SIG-M5 treated with dmso at 0.1 percent for 504 hours (cell line): ENCODE results near the gene ACTR1A.

ENCODE experiments used
- DNase-seq: peaks from one replicate; lab custom pipeline; 2025; ENCODE audit not compliant: unreplicated experiment; lab: John Stamatoyannopoulos, UW

The ACTR1A gene

GRCh38 chr10:102485093-102485784 lies 17.3 kb downstream of the ACTR1A start:
- no peak for DNase-seq

- no peak for DNase-seq
Measured at GRCh38 chr10:102484021-102484420, 18.5 kb downstream of the ACTR1A start.

- DNase-seq = no peak
Measured at GRCh38 chr10:102480396-102480795, 22.1 kb downstream of the ACTR1A start.

DNA sequence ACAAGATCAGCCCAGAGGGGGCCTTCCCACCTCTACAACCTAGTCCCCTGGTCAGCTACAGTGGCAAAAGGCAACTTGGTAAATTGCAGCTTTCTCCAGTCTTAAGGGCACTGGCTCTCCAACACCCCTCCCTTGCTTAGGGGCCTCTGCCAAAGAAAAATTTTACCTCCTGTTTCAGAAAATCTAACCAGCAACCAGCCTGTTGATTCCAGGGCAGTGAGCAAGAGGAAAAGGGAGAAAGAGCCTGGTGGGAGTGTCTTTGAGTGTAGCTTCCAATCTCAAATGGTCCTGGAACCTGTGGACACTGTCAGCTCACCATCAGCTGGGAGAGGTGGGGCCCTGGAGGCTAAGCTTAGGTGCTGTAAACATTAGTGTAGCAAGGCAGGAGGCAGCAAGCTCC lies 22.9 kb downstream of the ACTR1A start:
- DNase-seq = no peak

DNA sequence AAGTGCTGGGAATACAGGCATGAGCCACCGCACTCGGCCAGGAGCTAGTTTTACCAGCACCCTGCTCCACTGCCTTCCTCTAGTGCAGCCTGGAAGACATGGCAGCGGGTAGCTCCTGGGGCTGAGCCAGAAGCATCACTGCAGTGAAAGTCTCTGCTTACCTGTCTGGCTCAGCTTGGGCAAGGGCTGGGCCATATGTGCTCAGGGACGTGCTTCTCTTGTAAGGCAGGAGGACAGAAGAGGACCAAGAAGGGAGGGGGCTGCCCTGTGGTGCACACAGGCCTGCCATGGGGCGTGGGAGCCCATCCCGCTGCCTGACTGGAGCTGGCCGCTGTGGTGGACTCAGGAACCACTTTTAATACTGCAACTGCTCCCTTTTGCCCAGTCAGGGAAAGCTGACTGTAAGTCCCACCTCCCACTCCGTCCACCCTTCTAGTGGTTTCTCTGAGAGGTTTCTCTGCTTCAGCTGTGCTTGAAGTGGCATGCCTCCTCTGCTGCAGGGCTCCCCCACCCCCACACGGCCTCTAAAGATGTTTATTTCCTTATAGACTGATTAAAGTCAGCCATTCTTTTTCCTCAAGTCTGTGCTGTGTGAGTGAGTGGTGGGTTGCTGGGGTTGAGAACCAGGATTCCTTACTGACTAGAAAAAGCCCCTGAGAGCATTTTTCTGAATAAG lies 25.9 kb downstream of the ACTR1A start:
- no peak for DNase-seq

- DNase-seq = no peak
Measured at GRCh38 chr10:102475451-102476040, 27.0 kb downstream of the ACTR1A start.

GRCh38 chr10:102473445-102474331 lies 28.8 kb downstream of the ACTR1A start:
- no peak for DNase-seq

DNA sequence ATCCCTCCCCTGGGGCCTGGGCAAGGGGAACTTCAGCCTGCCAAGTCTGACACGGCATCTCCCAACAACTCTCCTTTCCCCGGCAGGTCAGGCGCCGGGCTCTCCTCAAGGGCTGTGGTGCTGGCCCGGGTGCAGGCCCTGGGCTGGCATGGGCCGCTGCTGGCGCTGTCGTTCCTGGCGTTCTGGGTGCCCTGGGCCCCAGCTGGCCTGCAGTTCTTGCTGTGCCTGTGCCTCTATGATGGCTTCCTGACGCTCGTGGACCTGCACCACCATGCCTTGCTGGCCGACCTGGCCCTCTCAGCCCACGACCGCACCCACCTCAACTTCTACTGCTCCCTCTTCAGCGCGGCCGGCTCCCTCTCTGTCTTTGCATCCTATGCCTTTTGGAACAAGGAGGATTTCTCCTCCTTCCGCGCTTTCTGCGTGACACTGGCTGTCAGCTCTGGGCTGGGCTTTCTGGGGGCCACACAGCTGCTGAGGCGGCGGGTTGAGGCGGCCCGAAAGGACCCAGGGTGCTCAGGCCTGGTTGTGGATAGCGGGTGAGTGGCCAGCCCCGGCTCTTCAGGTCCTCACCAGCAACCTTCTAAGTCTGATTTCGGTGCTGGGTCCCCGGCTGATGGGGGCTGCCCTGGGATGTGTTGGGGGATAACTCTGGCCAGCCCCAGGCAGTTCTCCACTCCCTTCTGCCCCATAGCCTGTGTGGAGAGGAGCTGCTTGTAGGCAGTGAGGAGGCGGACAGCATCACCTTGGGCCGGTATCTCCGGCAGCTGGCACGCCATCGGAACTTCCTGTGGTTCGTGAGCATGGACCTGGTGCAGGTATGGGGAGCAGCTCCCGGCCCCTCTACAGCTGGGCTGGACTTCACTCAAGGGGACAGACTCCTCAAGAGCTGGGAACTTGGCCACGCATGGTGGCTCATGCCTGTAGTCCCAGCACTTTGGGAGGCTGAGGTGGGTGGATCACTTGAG lies 31.6 kb downstream of the ACTR1A start:
- no peak for DNase-seq

DNA sequence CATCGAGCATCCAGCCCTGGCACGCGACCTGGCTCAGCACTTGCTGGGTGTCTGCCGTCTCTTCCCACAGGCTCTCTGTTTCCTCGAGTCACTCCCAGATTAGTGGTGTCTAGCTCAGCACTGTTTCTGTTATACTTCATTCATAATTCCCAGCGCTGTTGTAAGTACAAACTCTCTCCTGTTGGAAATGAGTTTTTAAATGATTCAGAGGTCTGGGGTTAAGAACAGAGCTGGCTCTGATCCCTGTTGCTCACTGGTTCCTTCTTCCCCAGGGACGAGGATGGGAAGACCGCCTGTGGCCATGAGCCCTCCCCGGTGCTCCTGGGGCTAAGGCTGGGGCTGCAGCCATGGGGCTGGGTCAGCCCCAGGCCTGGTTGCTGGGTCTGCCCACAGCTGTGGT lies 33.8 kb downstream of the ACTR1A start:
- no peak for DNase-seq

GRCh38 chr10:102467971-102468438 lies 34.5 kb downstream of the ACTR1A start:
- DNase-seq = peak; percentile 85

DNA sequence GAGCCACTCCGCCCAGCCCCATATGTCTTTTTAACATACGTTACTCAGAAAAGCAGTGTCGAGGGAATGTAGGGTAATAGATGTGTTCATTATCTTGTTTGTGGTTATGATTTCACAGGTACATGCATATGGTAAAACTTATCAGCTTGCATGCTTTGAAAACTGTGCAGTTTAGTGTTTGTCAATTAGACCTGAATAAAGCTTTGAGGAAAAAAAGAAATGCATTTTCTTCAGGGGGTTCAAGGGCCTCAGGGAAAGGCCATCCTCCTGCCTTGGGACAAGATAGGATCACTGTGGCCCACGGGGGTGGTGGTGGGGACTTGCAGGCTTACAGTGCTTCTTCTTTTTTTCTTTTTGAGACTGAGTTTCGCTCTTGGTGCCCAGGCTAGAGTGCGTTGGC lies 35.2 kb downstream of the ACTR1A start:
- no peak for DNase-seq

- no peak for DNase-seq
Measured at GRCh38 chr10:102465466-102465865, 37.0 kb downstream of the ACTR1A start.

- no peak for DNase-seq
Measured at GRCh38 chr10:102463983-102464382, 38.5 kb downstream of the ACTR1A start.

GRCh38 chr10:102462512-102463054 lies 39.9 kb downstream of the ACTR1A start:
- no peak for DNase-seq

- peak; percentile 80 for DNase-seq
Measured at GRCh38 chr10:102461187-102462054, 41.1 kb downstream of the ACTR1A start.

DNA sequence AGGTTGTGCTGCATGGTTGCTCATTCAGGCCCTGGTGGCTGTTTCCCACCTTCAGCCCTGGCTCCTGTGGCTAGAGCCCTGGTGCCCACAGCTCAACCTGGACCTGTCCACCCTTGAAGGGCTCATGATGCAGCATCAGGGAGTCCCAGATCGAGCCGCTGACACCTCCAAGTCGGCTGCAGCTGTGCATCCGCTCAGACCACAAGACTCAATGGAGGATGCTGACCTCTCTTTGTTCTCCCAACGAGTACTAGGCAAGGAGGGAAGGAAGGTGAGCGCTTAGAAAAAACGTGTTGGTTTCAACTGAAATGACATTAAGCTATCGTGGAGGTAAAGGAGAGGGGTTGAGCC lies 41.7 kb downstream of the ACTR1A start:
- DNase-seq = no peak

DNA sequence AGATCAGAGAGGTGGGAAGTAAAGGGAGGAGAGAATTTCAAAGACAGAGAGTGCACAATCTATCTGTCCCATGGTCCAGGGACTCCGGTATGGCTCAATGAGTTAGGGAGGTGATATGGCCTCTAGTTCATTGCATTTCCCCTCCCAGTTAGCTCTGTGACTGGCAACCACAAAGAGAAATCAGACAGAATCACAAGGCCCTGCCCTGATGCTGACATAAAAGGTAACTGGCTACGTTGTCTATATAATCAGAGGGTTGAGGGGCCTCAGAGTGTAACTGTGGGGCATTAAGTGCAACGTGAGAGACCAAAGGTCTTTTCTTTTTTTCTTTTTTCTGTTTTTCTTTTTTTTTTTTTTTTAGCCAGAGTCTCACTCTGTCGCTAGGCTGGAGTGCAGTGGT lies 43.9 kb downstream of the ACTR1A start:
- no peak for DNase-seq

GRCh38 chr10:102457591-102458150 lies 44.8 kb downstream of the ACTR1A start:
- DNase-seq = no peak
